ENCODE data around the gene OSBPL1A.

DNA sequence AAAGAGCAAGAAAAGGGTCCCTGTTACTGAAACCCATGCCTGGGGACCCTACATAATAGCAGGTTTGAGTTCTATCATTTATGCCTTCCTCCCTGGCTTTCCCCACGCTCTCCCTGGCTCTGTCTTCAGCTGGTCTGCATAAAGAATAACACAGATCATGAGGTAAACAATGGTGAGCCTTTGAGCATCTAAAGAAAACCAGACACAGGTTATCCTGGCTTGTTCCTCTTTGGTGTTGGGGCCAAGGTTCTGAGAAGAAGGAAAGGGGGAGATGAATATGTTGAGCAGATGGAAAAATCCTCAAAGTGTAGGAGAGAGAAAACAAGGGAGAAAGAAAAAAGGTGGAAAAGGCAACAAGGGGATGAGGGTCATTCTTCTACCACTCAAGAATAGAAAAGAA is 131.5 kb downstream of the OSBPL1A start:
- TF ChIP-seq POLR2A (IDR thresholded peaks at IDR 0.05; ENCODE audit: low read length) (no peak), GATA1 (IDR thresholded peaks at IDR 0.05; ENCODE audit: low read depth, low read length) (no peak)
